NCI-H82 treated with DMSO at 0.1 percent for 48 hours (cell line): ENCODE data around the gene GET4.

Experiments
- DNase-seq: peaks from one replicate; lab custom pipeline; 2025; ENCODE audit not compliant: unreplicated experiment; lab: John Stamatoyannopoulos, UW

The GET4 gene

GRCh38 chr7:876077-876971 is at the start of gene GET4:
Gene GET4 (plus strand): TSS chr7:876554. CDS start chr7:876646, 92 bp downstream.
- peak; percentile 70 for DNase-seq

GRCh38 chr7:828793-829561 is 47.4 kb upstream of the GET4 start:
- DNase-seq, result no peak

- no peak for DNase-seq
These were observed 46.3 kb upstream of the GET4 start for GRCh38 chr7:830069-830468.

DNA sequence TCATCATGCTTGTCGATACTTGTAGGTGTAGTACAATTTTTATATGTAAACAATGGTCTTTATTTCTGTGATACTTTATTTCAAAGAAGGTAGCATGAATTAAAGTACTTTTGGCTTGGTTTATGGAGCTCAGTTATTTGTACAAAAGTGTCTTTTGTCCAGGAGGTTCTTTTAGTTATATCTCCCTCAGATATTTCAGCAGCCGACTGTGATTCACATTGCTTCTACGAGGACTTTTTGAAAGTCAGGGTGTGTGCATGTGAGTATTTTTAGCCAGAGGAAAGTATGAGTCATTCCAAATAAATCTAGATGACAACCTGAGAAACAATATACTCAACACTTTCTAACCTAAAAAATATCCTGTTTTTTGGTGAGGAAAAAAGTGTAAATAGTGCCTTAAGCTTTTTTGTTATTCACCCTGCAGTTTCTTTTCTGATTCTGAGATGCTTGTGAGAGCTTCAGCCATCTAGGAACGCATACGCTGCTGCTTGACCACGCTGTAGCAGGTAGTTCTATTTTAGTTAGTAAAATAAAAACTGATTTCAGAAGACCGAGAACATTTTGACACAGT is 44.7 kb upstream of the GET4 start:
- DNase-seq, result no peak

- DNase-seq, result no peak
These were observed 44.0 kb upstream of the GET4 start, which contains the start of gene SUN1 for GRCh38 chr7:832167-832967. Gene SUN1 (plus strand): TSS chr7:832476. CDS start chr7:832525, 49 bp downstream.

- no peak for DNase-seq
These were observed 43.4 kb upstream of the GET4 start for GRCh38 chr7:832968-833424.

GRCh38 chr7:833601-834258 is 42.6 kb upstream of the GET4 start:
- DNase-seq, result no peak

DNA sequence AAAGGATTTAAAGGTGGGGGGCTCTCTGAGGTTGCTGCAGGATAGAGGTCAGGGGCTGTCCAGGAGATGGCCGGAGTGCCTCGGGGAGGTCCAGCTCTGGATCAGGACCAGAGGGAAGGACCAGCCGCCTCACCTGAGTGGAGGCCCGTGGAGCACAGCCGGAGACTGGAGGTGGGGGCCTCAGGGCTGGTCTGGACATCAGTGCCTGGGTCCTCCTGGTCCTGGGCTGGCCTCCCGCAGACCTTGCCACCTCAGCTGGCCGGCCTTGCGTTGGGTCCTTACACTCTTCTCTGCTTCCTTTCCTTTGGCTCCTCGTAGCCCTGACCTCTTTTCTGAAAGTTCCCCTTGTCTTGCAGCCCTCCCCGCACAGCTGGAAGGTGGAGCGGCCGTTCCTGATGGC is 42.1 kb upstream of the GET4 start:
- no peak for DNase-seq

DNA sequence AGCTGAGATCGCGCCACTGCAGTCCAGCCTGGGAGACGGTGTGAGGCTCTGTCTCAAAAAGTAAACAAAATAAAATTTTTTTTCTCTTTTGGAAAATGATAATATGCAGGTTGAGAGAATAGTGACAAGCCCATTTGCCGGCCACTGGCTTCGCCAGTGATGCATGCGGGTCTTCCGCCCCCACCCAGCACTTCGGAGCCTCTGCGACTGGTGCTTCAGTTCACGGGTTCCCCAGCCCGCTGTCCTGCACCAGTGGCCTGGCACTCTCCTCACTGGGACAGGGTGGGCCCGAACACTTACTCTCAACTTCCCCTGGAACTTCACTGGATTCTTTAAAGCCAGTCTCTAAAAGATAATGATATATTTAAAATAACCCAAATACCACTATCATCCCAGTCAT is 41.3 kb upstream of the GET4 start:
- DNase-seq, result no peak

GRCh38 chr7:835485-836401 is 40.6 kb upstream of the GET4 start:
- no peak for DNase-seq

GRCh38 chr7:836429-836828 is 39.9 kb upstream of the GET4 start:
- DNase-seq, result no peak

GRCh38 chr7:837001-837400 is 39.4 kb upstream of the GET4 start:
- no peak for DNase-seq

DNA sequence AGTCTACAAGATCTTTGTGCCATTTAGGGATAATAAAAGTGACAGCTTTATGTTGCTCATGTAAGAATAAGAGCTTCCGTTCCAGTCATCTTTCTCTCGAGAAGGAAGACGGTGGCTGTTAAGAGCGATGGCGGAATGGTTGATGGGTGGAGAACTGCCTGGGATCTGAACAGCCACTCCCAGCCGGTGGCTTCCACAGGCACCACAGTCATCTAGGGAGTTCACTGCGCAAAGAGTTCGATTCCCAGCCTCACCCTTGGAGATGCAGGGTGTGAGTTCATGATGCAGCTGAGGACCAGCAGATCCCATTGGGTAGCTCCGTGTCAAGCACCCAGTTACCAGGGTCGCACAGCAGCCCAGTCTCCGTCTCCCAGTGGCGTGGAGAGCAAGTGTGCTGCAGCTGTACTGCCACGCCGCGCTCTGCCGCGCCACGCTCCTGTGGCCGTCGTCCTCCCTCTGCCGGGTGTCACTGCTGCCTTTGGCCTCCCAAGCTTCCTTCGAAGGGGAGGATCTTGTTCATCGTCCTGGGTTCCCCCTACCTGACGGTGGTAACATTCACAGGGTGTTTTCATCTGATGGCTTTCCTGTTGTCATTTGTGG is 36.3 kb upstream of the GET4 start:
- DNase-seq, result no peak

- DNase-seq, result no peak
These were observed 34.4 kb upstream of the GET4 start for GRCh38 chr7:841943-842342.

DNA sequence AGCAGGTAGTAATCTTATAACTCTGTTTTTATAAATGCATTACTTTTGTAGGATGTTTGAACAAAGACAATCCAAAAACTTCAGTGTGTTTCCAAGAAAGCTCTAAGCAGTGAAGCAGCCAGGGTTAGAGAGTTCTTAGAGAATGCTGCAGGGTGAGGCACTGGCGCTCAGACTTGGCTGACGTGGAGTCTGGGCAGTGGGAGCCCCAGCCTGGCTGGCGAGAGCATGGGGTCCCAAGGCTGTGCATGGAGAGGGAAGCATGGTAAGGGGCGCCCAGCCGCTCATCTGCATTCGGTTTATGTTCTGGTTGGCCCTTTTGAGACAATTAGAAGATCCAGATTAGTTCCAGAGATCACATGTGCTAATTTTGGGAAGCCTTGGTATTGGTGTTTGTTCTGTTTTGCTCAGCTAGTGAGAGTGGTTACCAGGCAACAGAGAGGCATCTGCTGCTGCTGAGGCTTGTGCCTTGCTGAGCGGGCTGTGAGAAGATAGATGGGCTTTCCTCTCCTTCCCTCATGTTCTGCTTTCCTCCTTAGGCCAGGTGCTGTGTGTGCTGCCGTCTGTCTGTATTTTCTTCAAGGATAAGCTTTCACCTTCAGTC is 33.8 kb upstream of the GET4 start:
- DNase-seq, result no peak

DNA sequence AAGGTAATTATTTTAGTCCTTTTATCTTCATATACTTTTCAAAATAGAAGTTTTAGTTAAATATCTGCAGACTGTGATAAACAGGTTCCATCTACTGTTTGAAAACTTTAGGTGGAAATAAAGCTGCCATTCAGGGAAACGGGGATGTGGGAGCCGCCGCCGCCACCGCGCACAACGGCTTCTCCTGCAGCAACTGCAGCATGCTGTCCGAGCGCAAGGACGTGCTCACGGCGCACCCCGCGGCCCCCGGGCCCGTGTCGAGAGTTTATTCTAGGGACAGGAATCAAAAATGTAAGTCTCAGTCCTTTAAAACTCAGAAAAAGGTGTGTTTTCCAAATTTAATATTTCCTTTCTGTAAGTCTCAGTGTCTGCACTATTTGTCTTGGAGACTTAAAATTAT is 33.1 kb upstream of the GET4 start:
- no peak for DNase-seq

DNA sequence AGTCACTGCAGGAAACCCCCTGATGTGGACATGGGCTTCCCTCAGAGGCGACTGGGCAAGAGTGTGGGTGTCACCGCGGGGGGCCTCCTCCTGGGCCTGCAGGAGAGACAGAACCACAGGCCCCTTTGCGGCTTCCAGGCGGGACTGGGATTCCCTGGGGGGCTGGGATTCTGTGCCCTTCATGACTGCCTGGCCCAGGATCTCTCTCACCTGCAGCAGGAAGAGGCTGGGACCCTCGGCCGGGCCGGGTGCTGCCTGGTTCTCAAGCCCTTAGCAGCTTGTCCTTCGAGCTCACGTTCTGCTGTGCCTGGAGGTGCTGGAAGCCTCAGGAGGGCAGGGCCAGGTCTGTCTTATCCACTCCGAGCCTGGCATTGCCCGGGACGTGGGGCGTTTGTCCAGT is 32.3 kb upstream of the GET4 start:
- DNase-seq, result no peak

DNA sequence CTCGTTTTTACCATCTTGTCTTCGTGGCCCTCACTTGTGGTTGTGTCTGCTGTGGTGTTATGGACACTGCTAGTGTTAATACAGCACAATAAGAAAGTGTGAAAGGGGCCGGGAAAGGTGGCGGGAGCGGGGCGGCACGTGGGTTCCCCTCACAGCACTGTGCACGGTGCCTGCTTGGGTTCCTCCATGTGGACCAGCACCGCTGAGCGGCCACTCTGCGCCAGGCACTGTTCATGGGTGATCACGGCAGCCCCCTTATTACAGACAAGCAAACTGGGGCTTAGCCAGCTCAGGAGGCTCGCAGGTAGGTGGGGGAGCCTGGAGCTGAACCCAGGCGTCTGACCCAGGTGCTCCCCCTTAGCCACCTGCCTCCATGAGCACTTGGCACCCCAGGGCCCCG is 31.8 kb upstream of the GET4 start:
- no peak for DNase-seq

- DNase-seq, result no peak
These were observed 31.3 kb upstream of the GET4 start for GRCh38 chr7:845091-845490.
